HepG2 (cell line): Measurements from ENCODE around the gene NTN4. TPM values are rescaled to one million over a fixed set of nuclear protein-coding genes. Genes with fewer than 3 reads are reported as not detected.

Experiments used
- ADNP ChIP-seq: sonication (generic); formaldehyde crosslinking; IDR thresholded peaks from 2 replicates; pipeline ENCODE4 v1.4.0; 2020; ENCODE audit warnings: missing genetic modification reagents
- CCDC6 ChIP-seq: sonication (generic); formaldehyde crosslinking; IDR thresholded peaks from 2 replicates; pipeline ENCODE4 v1.8.1; 2022; ENCODE audit warnings: mild to moderate bottlenecking, missing genetic modification reagents, moderate library complexity
- FOSL2 ChIP-seq: sonication (generic); formaldehyde crosslinking; IDR thresholded peaks from 2 replicates; pipeline ENCODE4 v1.4.0; 2020; ENCODE audit warnings: missing genetic modification reagents
- FOXC1 ChIP-seq: sonication (generic); formaldehyde crosslinking; IDR thresholded peaks from 2 replicates; pipeline ENCODE4 v1.8.0; 2022; ENCODE audit warnings: mild to moderate bottlenecking, missing genetic modification reagents, borderline replicate concordance
- MBD4 ChIP-seq: IDR thresholded peaks from 2 replicates; pipeline ENCODE4 v1.6.1; 2012; ENCODE audit warnings: low read length, inconsistent platforms, borderline replicate concordance
- MYC ChIP-seq: sonication (generic); formaldehyde crosslinking; IDR thresholded peaks from 2 replicates; pipeline ENCODE4 v1.9.0; 2021; ENCODE audit warnings: missing genetic modification reagents, borderline replicate concordance
- NCOA5 ChIP-seq: sonication (generic); formaldehyde crosslinking; IDR thresholded peaks from 2 replicates; pipeline ENCODE4 v1.4.0; 2020; ENCODE audit warnings: missing genetic modification reagents
- POLR2AphosphoS2 ChIP-seq: IDR thresholded peaks from 2 replicates; pipeline ENCODE4 v1.6.1; 2011; ENCODE audit warnings: low read depth, low read length, improper control_type of control experiment
- RFXANK ChIP-seq: IDR thresholded peaks from 2 replicates; pipeline ENCODE4 v1.6.1; 2016
- TSC22D2 ChIP-seq: sonication (generic); formaldehyde crosslinking; IDR thresholded peaks from 2 replicates; pipeline ENCODE4 v1.5.1; 2020; ENCODE audit warnings: missing genetic modification reagents, mild to moderate bottlenecking, borderline replicate concordance
- ZIK1 ChIP-seq: sonication (generic); formaldehyde crosslinking; IDR thresholded peaks from 2 replicates; pipeline ENCODE4 v1.5.0; 2020; ENCODE audit warnings: mild to moderate bottlenecking, low read depth, missing genetic modification reagents, borderline replicate concordance
- ZMYM2 ChIP-seq: sonication (generic); formaldehyde crosslinking; IDR thresholded peaks from 2 replicates; pipeline ENCODE4 v1.8.0; 2022; ENCODE audit warnings: mild to moderate bottlenecking, missing genetic modification reagents
- ZNF775 ChIP-seq: sonication (generic); formaldehyde crosslinking; IDR thresholded peaks from 2 replicates; pipeline ENCODE4 v1.4.0; 2020; ENCODE audit warnings: missing genetic modification reagents, mild to moderate bottlenecking, moderate library complexity, borderline replicate concordance
- polyA plus RNA-seq, 8 experiments: library from polyadenylated mRNA; depleted of rRNA in 3 of 8; stranded (reverse) in 7 of 8; unstranded in 1 of 8; fragments of >200 nt; fragmentation: Illumina TruSeq in 4 of 8; extraction: Trizol in 4 of 8; gene quantifications; 2 replicates each; pipeline versions ENCODE4 v1.2.1 to v1.2.3, GENCODE V29; 2011 to 2016; ENCODE audit warnings: low read depth in 4 of 8, missing spikeins in 1 of 8, mixed read lengths in 1 of 8; ENCODE audit not compliant: insufficient read depth in 1 of 8
- total RNA-seq, 5 experiments: library from RNA; depleted of rRNA; stranded (reverse); fragments of >200 nt; fragmentation: Illumina TruSeq; extraction: Trizol; gene quantifications; 2 replicates each; pipeline ENCODE4 v1.2.3, GENCODE V29; 2016; ENCODE audit warnings: low read depth in 1 of 5
- TF ChIP-seq, protein P1 (sequence below): sonication (generic); formaldehyde crosslinking; IDR thresholded peaks from 2 replicates; pipeline ENCODE4 v1.9.0; 2022; ENCODE audit warnings: low read depth, missing genetic modification reagents
- TF ChIP-seq, protein P2 (sequence below): sonication (generic); formaldehyde crosslinking; IDR thresholded peaks from 2 replicates; pipeline ENCODE4 v1.5.0; 2020; ENCODE audit warnings: missing genetic modification reagents, mild to moderate bottlenecking, borderline replicate concordance
- TF ChIP-seq, protein P3 (sequence below): sonication (generic); formaldehyde crosslinking; IDR thresholded peaks from 2 replicates; pipeline ENCODE4 v1.4.0; 2020; ENCODE audit warnings: missing genetic modification reagents
- TF ChIP-seq, protein P4 (sequence below): sonication (generic); formaldehyde crosslinking; IDR thresholded peaks from 2 replicates; pipeline ENCODE4 v1.4.0; 2020; ENCODE audit warnings: mild to moderate bottlenecking, low read depth, missing genetic modification reagents
- TF ChIP-seq, protein P5 (sequence below): sonication (generic); formaldehyde crosslinking; IDR thresholded peaks from 2 replicates; pipeline ENCODE4 v1.5.0; 2020; ENCODE audit warnings: mild to moderate bottlenecking, missing genetic modification reagents, moderate library complexity
- TF ChIP-seq, protein P6 (sequence below): sonication (generic); formaldehyde crosslinking; IDR thresholded peaks from 2 replicates; pipeline ENCODE4 v1.4.0; 2020; ENCODE audit warnings: missing genetic modification reagents
- TF ChIP-seq, protein P7 (sequence below): sonication (generic); formaldehyde crosslinking; IDR thresholded peaks from 2 replicates; pipeline ENCODE4 v1.8.0; 2023; ENCODE audit warnings: mild to moderate bottlenecking, missing genetic modification reagents

Gene NTN4
- total and polyA plus RNA-seq, 2 of the 13 experiments (the other 11 are each of a cell fraction or from before 2014, with no cell fraction given) = 7.8 to 11.5 TPM

DNA sequence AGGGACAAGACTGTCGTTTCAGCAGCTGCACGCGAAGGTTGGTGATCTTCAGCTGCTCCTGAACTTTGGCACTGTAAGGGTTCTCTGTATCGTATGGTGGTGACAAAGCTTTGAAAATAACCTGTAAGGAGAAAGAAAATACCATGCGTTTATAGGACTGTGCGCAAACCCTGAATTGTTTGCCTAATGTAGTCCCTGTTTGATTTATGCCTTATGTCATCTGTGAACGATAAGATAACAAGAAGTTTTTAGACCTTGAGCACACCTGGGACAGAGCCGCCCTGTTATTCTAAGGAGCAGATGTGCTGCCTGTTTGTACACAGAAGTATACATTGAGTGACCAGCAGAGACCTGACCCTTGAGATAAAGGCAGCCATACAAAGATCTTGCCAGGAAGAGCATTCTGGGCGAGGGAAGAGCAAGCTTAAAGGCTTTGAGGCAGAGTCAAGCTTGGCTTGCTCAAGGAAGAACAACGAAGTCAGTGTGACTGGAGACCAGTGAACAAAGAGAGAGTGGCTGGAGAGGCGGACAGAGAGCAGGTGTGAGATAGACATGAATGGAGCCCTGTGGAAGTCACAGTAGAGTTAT is 52.4 kb downstream of the NTN4 start (continued):
- TF ChIP-seq, protein P1, sequence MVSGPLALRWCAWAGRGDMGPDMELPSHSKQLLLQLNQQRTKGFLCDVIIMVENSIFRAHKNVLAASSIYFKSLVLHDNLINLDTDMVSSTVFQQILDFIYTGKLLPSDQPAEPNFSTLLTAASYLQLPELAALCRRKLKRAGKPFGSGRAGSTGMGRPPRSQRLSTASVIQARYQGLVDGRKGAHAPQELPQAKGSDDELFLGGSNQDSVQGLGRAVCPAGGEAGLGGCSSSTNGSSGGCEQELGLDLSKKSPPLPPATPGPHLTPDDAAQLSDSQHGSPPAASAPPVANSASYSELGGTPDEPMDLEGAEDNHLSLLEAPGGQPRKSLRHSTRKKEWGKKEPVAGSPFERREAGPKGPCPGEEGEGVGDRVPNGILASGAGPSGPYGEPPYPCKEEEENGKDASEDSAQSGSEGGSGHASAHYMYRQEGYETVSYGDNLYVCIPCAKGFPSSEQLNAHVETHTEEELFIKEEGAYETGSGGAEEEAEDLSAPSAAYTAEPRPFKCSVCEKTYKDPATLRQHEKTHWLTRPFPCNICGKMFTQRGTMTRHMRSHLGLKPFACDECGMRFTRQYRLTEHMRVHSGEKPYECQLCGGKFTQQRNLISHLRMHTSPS (CRISPR knock-in tag) = 0 out of 2 replicates have a peak, but pooled peaks have one; percentile 29
- TF ChIP-seq MYC (CRISPR knock-in tag) (no peak), NCOA5 (CRISPR knock-in tag) (no peak), TSC22D2 (CRISPR knock-in tag) (no peak), MBD4 (no peak), FOSL2 (CRISPR knock-in tag) (peak; percentile 26), ZIK1 (CRISPR knock-in tag) (no peak), POLR2AphosphoS2 (no peak), FOXC1 (CRISPR knock-in tag) (no peak), ZNF775 (CRISPR knock-in tag) (no peak), RFXANK (CRISPR knock-in tag) (no peak), ADNP (CRISPR knock-in tag) (0 out of 2 replicates have a peak, but pooled peaks have one; percentile 47), ZMYM2 (CRISPR knock-in tag) (peak; percentile 82; the same call in 1 of the 2 replicates), CCDC6 (CRISPR knock-in tag) (no peak)
- TF ChIP-seq, protein P2, sequence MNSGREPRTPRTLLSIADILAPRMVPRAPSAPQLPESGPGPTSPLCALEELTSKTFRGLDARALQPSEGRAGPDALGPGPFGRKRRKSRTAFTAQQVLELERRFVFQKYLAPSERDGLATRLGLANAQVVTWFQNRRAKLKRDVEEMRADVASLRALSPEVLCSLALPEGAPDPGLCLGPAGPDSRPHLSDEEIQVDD (CRISPR knock-in tag) = no peak
- TF ChIP-seq, protein P3, sequence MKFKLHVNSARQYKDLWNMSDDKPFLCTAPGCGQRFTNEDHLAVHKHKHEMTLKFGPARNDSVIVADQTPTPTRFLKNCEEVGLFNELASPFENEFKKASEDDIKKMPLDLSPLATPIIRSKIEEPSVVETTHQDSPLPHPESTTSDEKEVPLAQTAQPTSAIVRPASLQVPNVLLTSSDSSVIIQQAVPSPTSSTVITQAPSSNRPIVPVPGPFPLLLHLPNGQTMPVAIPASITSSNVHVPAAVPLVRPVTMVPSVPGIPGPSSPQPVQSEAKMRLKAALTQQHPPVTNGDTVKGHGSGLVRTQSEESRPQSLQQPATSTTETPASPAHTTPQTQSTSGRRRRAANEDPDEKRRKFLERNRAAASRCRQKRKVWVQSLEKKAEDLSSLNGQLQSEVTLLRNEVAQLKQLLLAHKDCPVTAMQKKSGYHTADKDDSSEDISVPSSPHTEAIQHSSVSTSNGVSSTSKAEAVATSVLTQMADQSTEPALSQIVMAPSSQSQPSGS (CRISPR knock-in tag) = peak; percentile 52; the same call in 1 of the 2 replicates
- TF ChIP-seq, protein P4, sequence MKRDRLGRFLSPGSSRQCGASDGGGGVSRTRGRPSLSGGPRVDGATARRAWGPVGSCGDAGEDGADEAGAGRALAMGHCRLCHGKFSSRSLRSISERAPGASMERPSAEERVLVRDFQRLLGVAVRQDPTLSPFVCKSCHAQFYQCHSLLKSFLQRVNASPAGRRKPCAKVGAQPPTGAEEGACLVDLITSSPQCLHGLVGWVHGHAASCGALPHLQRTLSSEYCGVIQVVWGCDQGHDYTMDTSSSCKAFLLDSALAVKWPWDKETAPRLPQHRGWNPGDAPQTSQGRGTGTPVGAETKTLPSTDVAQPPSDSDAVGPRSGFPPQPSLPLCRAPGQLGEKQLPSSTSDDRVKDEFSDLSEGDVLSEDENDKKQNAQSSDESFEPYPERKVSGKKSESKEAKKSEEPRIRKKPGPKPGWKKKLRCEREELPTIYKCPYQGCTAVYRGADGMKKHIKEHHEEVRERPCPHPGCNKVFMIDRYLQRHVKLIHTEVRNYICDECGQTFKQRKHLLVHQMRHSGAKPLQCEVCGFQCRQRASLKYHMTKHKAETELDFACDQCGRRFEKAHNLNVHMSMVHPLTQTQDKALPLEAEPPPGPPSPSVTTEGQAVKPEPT = no peak
- TF ChIP-seq, protein P5, sequence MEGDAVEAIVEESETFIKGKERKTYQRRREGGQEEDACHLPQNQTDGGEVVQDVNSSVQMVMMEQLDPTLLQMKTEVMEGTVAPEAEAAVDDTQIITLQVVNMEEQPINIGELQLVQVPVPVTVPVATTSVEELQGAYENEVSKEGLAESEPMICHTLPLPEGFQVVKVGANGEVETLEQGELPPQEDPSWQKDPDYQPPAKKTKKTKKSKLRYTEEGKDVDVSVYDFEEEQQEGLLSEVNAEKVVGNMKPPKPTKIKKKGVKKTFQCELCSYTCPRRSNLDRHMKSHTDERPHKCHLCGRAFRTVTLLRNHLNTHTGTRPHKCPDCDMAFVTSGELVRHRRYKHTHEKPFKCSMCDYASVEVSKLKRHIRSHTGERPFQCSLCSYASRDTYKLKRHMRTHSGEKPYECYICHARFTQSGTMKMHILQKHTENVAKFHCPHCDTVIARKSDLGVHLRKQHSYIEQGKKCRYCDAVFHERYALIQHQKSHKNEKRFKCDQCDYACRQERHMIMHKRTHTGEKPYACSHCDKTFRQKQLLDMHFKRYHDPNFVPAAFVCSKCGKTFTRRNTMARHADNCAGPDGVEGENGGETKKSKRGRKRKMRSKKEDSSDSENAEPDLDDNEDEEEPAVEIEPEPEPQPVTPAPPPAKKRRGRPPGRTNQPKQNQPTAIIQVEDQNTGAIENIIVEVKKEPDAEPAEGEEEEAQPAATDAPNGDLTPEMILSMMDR = no peak
- TF ChIP-seq, protein P6, sequence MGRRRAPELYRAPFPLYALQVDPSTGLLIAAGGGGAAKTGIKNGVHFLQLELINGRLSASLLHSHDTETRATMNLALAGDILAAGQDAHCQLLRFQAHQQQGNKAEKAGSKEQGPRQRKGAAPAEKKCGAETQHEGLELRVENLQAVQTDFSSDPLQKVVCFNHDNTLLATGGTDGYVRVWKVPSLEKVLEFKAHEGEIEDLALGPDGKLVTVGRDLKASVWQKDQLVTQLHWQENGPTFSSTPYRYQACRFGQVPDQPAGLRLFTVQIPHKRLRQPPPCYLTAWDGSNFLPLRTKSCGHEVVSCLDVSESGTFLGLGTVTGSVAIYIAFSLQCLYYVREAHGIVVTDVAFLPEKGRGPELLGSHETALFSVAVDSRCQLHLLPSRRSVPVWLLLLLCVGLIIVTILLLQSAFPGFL (CRISPR knock-in tag) = no peak
- TF ChIP-seq, protein P7, sequence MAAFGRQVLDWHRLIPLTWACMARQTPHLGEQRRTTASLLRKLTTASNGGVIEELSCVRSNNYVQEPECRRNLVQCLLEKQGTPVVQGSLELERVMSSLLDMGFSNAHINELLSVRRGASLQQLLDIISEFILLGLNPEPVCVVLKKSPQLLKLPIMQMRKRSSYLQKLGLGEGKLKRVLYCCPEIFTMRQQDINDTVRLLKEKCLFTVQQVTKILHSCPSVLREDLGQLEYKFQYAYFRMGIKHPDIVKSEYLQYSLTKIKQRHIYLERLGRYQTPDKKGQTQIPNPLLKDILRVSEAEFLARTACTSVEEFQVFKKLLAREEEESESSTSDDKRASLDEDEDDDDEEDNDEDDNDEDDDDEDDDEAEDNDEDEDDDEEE = no peak
